H1 (cell line): ENCODE results near the gene TLR2. TPM values are rescaled to one million over a fixed set of nuclear protein-coding genes. Genes with fewer than 3 reads are reported as not detected.

Experiments
- CTCF ChIA-PET: fragments of 300-600 bp; sonication (Branson Sonifier 250); formaldehyde crosslinking; loops from one replicate; lab custom pipeline; 2021; ENCODE audit not compliant: partially characterized antibody; lab: Charles Lee
- POLR2A ChIA-PET: fragments of 300-600 bp; sonication (Branson Sonifier 250); formaldehyde crosslinking; loops from one replicate; lab custom pipeline; 2021; ENCODE audit warnings: inconsistent platforms; ENCODE audit not compliant: partially characterized antibody; lab: Charles Lee
- DNase-seq, 2 experiments: peaks; one replicate each; pipeline versions ENCODE4 v3.0.0 to v3.0.0-alpha.2; 2010 to 2022; ENCODE audit warnings: low spot score in 2 of 2, low read depth in 1 of 2, mixed read lengths in 1 of 2
- FAIRE-seq: peaks from 2 replicates; lab custom pipeline; 2011; peaks lifted over from hg19 to GRCh38; lab: Jason Lieb, UNC
- H2AFZ ChIP-seq: 2 replicates; pipeline ENCODE4 v1.8.1; 2012; ENCODE audit warnings: low read length, inconsistent platforms
- H2AK5ac ChIP-seq: 2 replicates; pipeline ENCODE4 v1.6.1; 2013; ENCODE audit warnings: low read depth, low read length
- H2BK120ac ChIP-seq: replicated peaks from 2 replicates; pipeline ENCODE3; 2013; ENCODE audit warnings: low read depth, low read length, inconsistent platforms
- H2BK12ac ChIP-seq: 2 replicates; pipeline ENCODE4 v1.6.1; 2013; ENCODE audit warnings: low read depth, low read length
- H2BK15ac ChIP-seq: 2 replicates; pipeline ENCODE4 v1.6.1; 2013; ENCODE audit warnings: low read length
- H2BK20ac ChIP-seq: 2 replicates; pipeline ENCODE4 v1.6.1; 2013; ENCODE audit warnings: low read length
- H2BK5ac ChIP-seq: 2 replicates; pipeline ENCODE4 v1.6.1; 2013; ENCODE audit warnings: low read depth, low read length
- H3K14ac ChIP-seq: 2 replicates; pipeline ENCODE4 v1.6.1; 2013; ENCODE audit warnings: inconsistent platforms; ENCODE audit not compliant: insufficient read length
- H3K18ac ChIP-seq: 2 replicates; pipeline ENCODE4 v1.6.1; 2013; ENCODE audit warnings: low read length; ENCODE audit errors: extremely low read depth
- H3K23ac ChIP-seq: 2 replicates; pipeline ENCODE4 v1.6.1; 2013; ENCODE audit warnings: inconsistent platforms; ENCODE audit not compliant: insufficient read length
- H3K23me2 ChIP-seq: 2 replicates; pipeline ENCODE4 v1.6.1; 2013; ENCODE audit warnings: low read depth, low read length
- H3K27ac ChIP-seq: 2 replicates; pipeline ENCODE4 v1.6.1; 2011; ENCODE audit warnings: low read depth, low read length, inconsistent platforms
- H3K27me3 ChIP-seq, 4 experiments: replicated peaks in 1 of 4; 1 replicate in 1 of 4; 2 replicates in 3 of 4; pipeline versions ENCODE4 v1.6.1 to v1.8.1; 2011 to 2013; ENCODE audit warnings: low read length in 3 of 4, mild to moderate bottlenecking in 3 of 4, inconsistent platforms in 2 of 4, mixed read lengths in 2 of 4, moderate library complexity in 1 of 4; ENCODE audit not compliant: control insufficient read depth in 3 of 4, insufficient read depth in 3 of 4; ENCODE audit errors: extremely low read depth in 1 of 4
- H3K36me3 ChIP-seq, 4 experiments: 2 replicates each; pipeline versions ENCODE4 v1.6.1 to v1.8.1; 2011 to 2013; ENCODE audit warnings: mild to moderate bottlenecking in 4 of 4, low read length in 3 of 4, moderate library complexity in 2 of 4, control low read depth in 1 of 4, inconsistent platforms in 1 of 4; ENCODE audit not compliant: insufficient read depth in 4 of 4, control insufficient read depth in 2 of 4
- H3K4ac ChIP-seq: replicated peaks from 2 replicates; pipeline ENCODE3; 2013; ENCODE audit warnings: low read length, low read depth, mixed read lengths, inconsistent platforms; ENCODE audit not compliant: insufficient read length
- H3K4me1 ChIP-seq, 4 experiments: replicated peaks in 1 of 4; 1 replicate in 1 of 4; 2 replicates in 3 of 4; pipeline versions ENCODE4 v1.6.1 to v1.8.1; 2011 to 2013; ENCODE audit warnings: low read length in 3 of 4, inconsistent platforms in 2 of 4, mixed read lengths in 1 of 4; ENCODE audit not compliant: insufficient read depth in 4 of 4, control insufficient read depth in 3 of 4
- H3K4me2 ChIP-seq, 2 experiments: 2 replicates each; pipeline versions ENCODE4 v1.6.1 to v1.8.1; 2011 to 2013; ENCODE audit warnings: low read depth in 2 of 2, low read length in 2 of 2, control low read depth in 1 of 2, inconsistent platforms in 1 of 2, mild to moderate bottlenecking in 1 of 2; ENCODE audit not compliant: insufficient read depth in 1 of 2
- H3K4me3 ChIP-seq, 4 experiments: fragments of 200-600, 300-600 bp in 1 of 4; sonication (generic), shearing (Covaris generic), sonication (Bioruptor Twin) in 1 of 4; 2 replicates each; pipeline versions ENCODE4 v1.5.1 to v1.8.1; 2011 to 2016; ENCODE audit warnings: low read length in 4 of 4, low read depth in 3 of 4, control low read depth in 2 of 4, inconsistent platforms in 2 of 4, mild to moderate bottlenecking in 2 of 4, mixed read lengths in 1 of 4, moderate library complexity in 1 of 4; ENCODE audit not compliant: insufficient read depth in 2 of 4; ENCODE audit errors: extremely low read depth in 1 of 4
- H3K56ac ChIP-seq: replicated peaks from 2 replicates; pipeline ENCODE3; 2013; ENCODE audit warnings: low read depth, mild to moderate bottlenecking, mixed read lengths, low read length, inconsistent platforms; ENCODE audit not compliant: insufficient read length
- H3K79me1 ChIP-seq: 2 replicates; pipeline ENCODE4 v1.6.1; 2013; ENCODE audit warnings: low read depth, low read length, control low read depth
- H3K79me2 ChIP-seq, 2 experiments: 2 replicates each; pipeline versions ENCODE4 v1.6.1 to v1.8.1; 2012 to 2013; ENCODE audit warnings: low read length in 2 of 2, mild to moderate bottlenecking in 2 of 2, inconsistent platforms in 1 of 2; ENCODE audit not compliant: insufficient read depth in 2 of 2, control insufficient read depth in 1 of 2
- H3K9ac ChIP-seq, 4 experiments: replicated peaks in 1 of 4; 1 replicate in 1 of 4; 2 replicates in 3 of 4; pipeline versions ENCODE4 v1.6.1 to v1.8.1; 2011 to 2013; ENCODE audit warnings: low read depth in 3 of 4, low read length in 3 of 4, control low read depth in 2 of 4, mild to moderate bottlenecking in 2 of 4, moderate library complexity in 2 of 4, inconsistent platforms in 1 of 4; ENCODE audit errors: extremely low read depth in 1 of 4
- H3K9me3 ChIP-seq, 2 experiments: 2 replicates each; pipeline versions ENCODE4 v1.6.1 to v1.8.1; 2012 to 2013; ENCODE audit warnings: mild to moderate bottlenecking in 2 of 2, moderate library complexity in 2 of 2, control low read depth in 1 of 2, inconsistent platforms in 1 of 2, low read depth in 1 of 2, low read length in 1 of 2, mixed read lengths in 1 of 2; ENCODE audit not compliant: insufficient read depth in 2 of 2
- H4K20me1 ChIP-seq, 2 experiments: replicated peaks in 1 of 2; 2 replicates each; pipeline versions ENCODE3 to v1.8.1; 2011 to 2013; ENCODE audit warnings: inconsistent platforms in 2 of 2, low read length in 2 of 2, mild to moderate bottlenecking in 1 of 2; ENCODE audit not compliant: insufficient read depth in 2 of 2, control insufficient read depth in 1 of 2
- H4K5ac ChIP-seq: 2 replicates; pipeline ENCODE4 v1.6.1; 2013; ENCODE audit warnings: low read length, low read depth, mixed read lengths, inconsistent platforms; ENCODE audit not compliant: insufficient read length
- H4K8ac ChIP-seq: 2 replicates; pipeline ENCODE4 v1.8.0; 2013; ENCODE audit warnings: mild to moderate bottlenecking, moderate library complexity, low read length, inconsistent platforms; ENCODE audit not compliant: insufficient read depth; ENCODE audit errors: extremely low read depth
- H4K91ac ChIP-seq: replicated peaks from 2 replicates; pipeline ENCODE3; 2013; ENCODE audit warnings: low read length, mixed read lengths, inconsistent platforms; ENCODE audit not compliant: insufficient read length
- ATF2 ChIP-seq: IDR thresholded peaks from 2 replicates; pipeline ENCODE4 v1.6.1; 2012; ENCODE audit warnings: low read length, inconsistent platforms
- CREB1 ChIP-seq: IDR thresholded peaks from 2 replicates; pipeline ENCODE4 v1.6.1; 2012; ENCODE audit warnings: inconsistent platforms
- CTBP2 ChIP-seq: IDR thresholded peaks from 2 replicates; pipeline ENCODE4 v1.7.0; 2011; ENCODE audit warnings: borderline replicate concordance, mild to moderate bottlenecking, moderate library complexity, mixed read lengths, low read length; ENCODE audit not compliant: insufficient read depth, insufficient read length
- E2F6 ChIP-seq: IDR thresholded peaks from 2 replicates; pipeline ENCODE4 v1.6.1; 2012; ENCODE audit warnings: inconsistent platforms
- MAX ChIP-seq: IDR thresholded peaks from 2 replicates; pipeline ENCODE4 v1.6.1; 2012; ENCODE audit warnings: inconsistent platforms
- RNF2 ChIP-seq: fragments of 200-900, 300-1000 bp; sonication (generic); IDR thresholded peaks from 2 replicates; pipeline ENCODE4 v1.7.1; 2016; ENCODE audit warnings: borderline replicate concordance, low read depth, mild to moderate bottlenecking, antibody characterized with exemption, low read length; ENCODE audit not compliant: poor library complexity, severe bottlenecking; ENCODE audit errors: missing control alignments
- SIN3A ChIP-seq, 2 experiments: IDR thresholded peaks in 1 of 2; conservative IDR thresholded peaks in 1 of 2; 2 replicates each; pipeline ENCODE4 v1.6.1; 2011 to 2012; ENCODE audit warnings: low read length in 2 of 2, improper control_type of control experiment in 1 of 2, low read depth in 1 of 2, mild to moderate bottlenecking in 1 of 2
- SRF ChIP-seq: IDR thresholded peaks from 2 replicates; pipeline ENCODE4 v1.6.1; 2011; ENCODE audit warnings: mild to moderate bottlenecking, low read depth, low read length, moderate library complexity
- TAF7 ChIP-seq: optimal IDR thresholded peaks from 2 replicates; pipeline ENCODE3; 2011; ENCODE audit warnings: low read depth, mild to moderate bottlenecking, inconsistent platforms, low read length, moderate library complexity, borderline replicate concordance
- WGBS, 2 experiments: shearing (Covaris generic) in 1 of 2; methylation state at CpG; one replicate each; pipeline versions ENCODE4 v1.1.6 to v1.1.7; 2013 to 2015; ENCODE audit warnings: low lambda C conversion rate in 2 of 2, mixed read lengths in 2 of 2, inconsistent platforms in 1 of 2, low coverage in 1 of 2, missing lambda C conversion rate in 1 of 2; ENCODE audit not compliant: insufficient replicate concordance in 2 of 2, insufficient coverage in 1 of 2, insufficient read length in 1 of 2; ENCODE audit errors: extremely low coverage in 1 of 2, missing lambda C conversion rate in 1 of 2; 5-methylcytosine and 5-hydroxymethylcytosine counted together
- polyA plus RNA-seq, 7 experiments: library from polyadenylated mRNA; depleted of rRNA in 3 of 7; stranded (reverse) in 5 of 7; unstranded in 2 of 7; fragments of >200 nt in 5 of 7; fragments of 200-250 nt in 2 of 7; gene quantifications; 1 replicate in 5 of 7; 2 replicates in 1 of 7; 4 replicates in 1 of 7; pipeline versions ENCODE4 v1.2.1 to v1.2.3, GENCODE V29; 2011 to 2013; ENCODE audit warnings: missing spikeins in 2 of 7, mixed read lengths in 2 of 7
- total RNA-seq: library from RNA; stranded (reverse); fragmentation: NEBNext Ultra II Directional; extraction: Animal tissue kit (Norgen Biotek cat#: 25700); gene quantifications from 2 replicates; pipeline ENCODE4 v1.2.1, GENCODE V29; 2021

Gene TLR2
- total and polyA plus RNA-seq, 2 of the 8 experiments (the other 6 are each of a cell fraction or from before 2014, with no cell fraction given), result 1.3 TPM

- FAIRE-seq, result no peak
Measured at GRCh38 chr4:153669838-153670237, 14.2 kb upstream of the TLR2 start.

More at GRCh38 chr4:153669838-153670237, 14.2 kb upstream of the TLR2 start:
- no peaks in the 10 kb centered on the region for H3K4me1 ChIP-seq
- H2BK15ac ChIP-seq, result no peak overlapping the region
- H2BK5ac ChIP-seq, result no peak overlapping the region
- H3K56ac ChIP-seq, result no peak overlapping the region
- H4K20me1 ChIP-seq, result no peaks in the 10 kb centered on the region
- POLR2A ChIA-PET, result interaction anchor here (0.6 to 1.2 kb wide), 2 partner anchors 15 to 468 kb away, joined by 3 read pairs; no protein-coding TSS in a partner anchor
- CTCF ChIA-PET, result interaction anchor here (0.8 kb wide), 1 partner anchor 21 kb away, joined by 3 read pairs; no protein-coding TSS in a partner anchor
- no peaks in the 10 kb centered on the region; the same call in 1 of the 2 replicates for H3K23me2 ChIP-seq
- DNase-seq, result no peak
- no peak overlapping the region for H3K4ac ChIP-seq
- no peak overlapping the region for H2BK120ac ChIP-seq
- H2BK12ac ChIP-seq, result no peak overlapping the region
- H3K36me3 ChIP-seq, result no peaks in the 10 kb centered on the region
- TF ChIP-seq SIN3A (conservative IDR thresholded peaks at IDR 0.05 in 1 of 2, IDR thresholded peaks at IDR 0.05 in 1 of 2; ENCODE audit: low read depth in 1 of 2, low read length in 2 of 2), result no peak
- no peak for TF ChIP-seq MAX
- TF ChIP-seq RNF2, result no peak
- no peak for TF ChIP-seq CTBP2
- TF ChIP-seq TAF7, result no peak
- TF ChIP-seq ATF2, result no peak
- TF ChIP-seq CREB1, result no peak
- no peak for TF ChIP-seq E2F6
- no peak for TF ChIP-seq SRF
- no peak overlapping the region for H4K91ac ChIP-seq
- H3K4me2 ChIP-seq, result no peak overlapping the region
- no peaks in the 10 kb centered on the region for H3K79me1 ChIP-seq
- H3K14ac ChIP-seq, result no peak overlapping the region
- H3K9ac ChIP-seq, result no peak overlapping the region
- H4K8ac ChIP-seq, result no peak overlapping the region
- H3K23ac ChIP-seq, result no peak overlapping the region
- no peak overlapping the region for H3K27ac ChIP-seq
- H4K5ac ChIP-seq, result no peak overlapping the region
- H3K79me2 ChIP-seq, result no peaks in the 10 kb centered on the region
- no peak overlapping the region for H2BK20ac ChIP-seq
- H2AK5ac ChIP-seq, result no peak overlapping the region
- peaks cover 0 to 2% (median 0%) of the 10 kb centered on the region in 4 experiments; a peak in 1 of 7 replicates for H3K27me3 ChIP-seq
- WGBS, 2 experiments, result 56% methylated on average over 3 of the region's 3 CpGs; no CpG with 5 or more reads in 1 of the 2 experiments
- no peak overlapping the region for H3K18ac ChIP-seq
- H3K9me3 ChIP-seq, result no peaks in the 10 kb centered on the region
- H2AFZ ChIP-seq, result no peak overlapping the region
- H3K4me3 ChIP-seq, result no peak overlapping the region
